ENCODE measurements around the gene CXXC4. TPM values are rescaled to one million over a fixed set of nuclear protein-coding genes. Genes with fewer than 3 reads are reported as not detected.

CXXC4 gene
- total RNA-seq, 1 experiment from 2014 or later: 0.59 TPM

DNA sequence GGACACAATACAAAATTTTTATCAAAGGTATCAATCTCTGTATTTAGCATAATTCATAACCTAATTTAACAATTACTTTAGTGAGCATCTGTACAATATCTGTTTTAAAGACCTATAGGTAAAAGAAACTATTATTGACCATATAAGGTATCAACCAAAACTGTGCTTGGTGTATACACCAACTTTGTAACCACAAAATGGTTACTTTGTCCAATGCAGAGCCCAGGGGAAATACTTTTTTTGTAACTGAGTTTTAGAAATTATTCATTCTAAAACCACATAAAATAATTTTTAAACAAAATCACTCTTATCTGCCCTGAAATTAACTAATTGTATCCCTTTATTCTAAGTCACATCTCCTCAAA lies 5.0 kb downstream of the CXXC4 start:
- ATAC-seq (no peak), DNase-seq (ENCODE audit: low read depth, low spot score) (no peak)
- no peaks in the 10 kb centered on the region for H3K36me3 ChIP-seq (ENCODE audit: control insufficient read depth, insufficient read depth, low read length)
- no peak overlapping the region; a peak in 1 of 4 replicates for H3K4me3 ChIP-seq (ENCODE audit: low read depth in 2 of 2, low read length in 2 of 2)
- peaks cover 3% of the 10 kb centered on the region; the same call in 1 of the 2 replicates for H3K4me1 ChIP-seq (ENCODE audit: control insufficient read depth, insufficient read depth, low read length)
- in situ Hi-C loops (cut with HindIII; ENCODE audit: low pct_unique_long_range_greater_than_20kb, low sequenced_read_pairs) (no loop called here), intact Hi-C loops (cut with micrococcal nuclease; ENCODE audit: unreplicated experiment) (loop anchor here (5.0 kb wide), 1 partner anchor 373 kb away; no protein-coding TSS in a partner anchor)
- CTCF ChIA-PET: no interaction called here
- POLR2A ChIA-PET: no interaction called here
- no TSS peak for BruUV-seq (replicated peaks)
- no peak overlapping the region for H3K27ac ChIP-seq (ENCODE audit: low read length)
- no peaks in the 10 kb centered on the region for H3K9me3 ChIP-seq (ENCODE audit: control insufficient read depth, insufficient read depth, low read depth, low read length)
- TF ChIP-seq TCF7L2 (IDR thresholded peaks at IDR 0.05; ENCODE audit: low read depth, low read length) (no peak), SIN3A (IDR thresholded peaks at IDR 0.05; ENCODE audit: borderline replicate concordance, insufficient read depth, low read depth, low read length) (no peak), POLR2AphosphoS5 (IDR thresholded peaks at IDR 0.05; ENCODE audit: low read depth, low read length) (no peak)
- TF ChIP-seq, protein P1, sequence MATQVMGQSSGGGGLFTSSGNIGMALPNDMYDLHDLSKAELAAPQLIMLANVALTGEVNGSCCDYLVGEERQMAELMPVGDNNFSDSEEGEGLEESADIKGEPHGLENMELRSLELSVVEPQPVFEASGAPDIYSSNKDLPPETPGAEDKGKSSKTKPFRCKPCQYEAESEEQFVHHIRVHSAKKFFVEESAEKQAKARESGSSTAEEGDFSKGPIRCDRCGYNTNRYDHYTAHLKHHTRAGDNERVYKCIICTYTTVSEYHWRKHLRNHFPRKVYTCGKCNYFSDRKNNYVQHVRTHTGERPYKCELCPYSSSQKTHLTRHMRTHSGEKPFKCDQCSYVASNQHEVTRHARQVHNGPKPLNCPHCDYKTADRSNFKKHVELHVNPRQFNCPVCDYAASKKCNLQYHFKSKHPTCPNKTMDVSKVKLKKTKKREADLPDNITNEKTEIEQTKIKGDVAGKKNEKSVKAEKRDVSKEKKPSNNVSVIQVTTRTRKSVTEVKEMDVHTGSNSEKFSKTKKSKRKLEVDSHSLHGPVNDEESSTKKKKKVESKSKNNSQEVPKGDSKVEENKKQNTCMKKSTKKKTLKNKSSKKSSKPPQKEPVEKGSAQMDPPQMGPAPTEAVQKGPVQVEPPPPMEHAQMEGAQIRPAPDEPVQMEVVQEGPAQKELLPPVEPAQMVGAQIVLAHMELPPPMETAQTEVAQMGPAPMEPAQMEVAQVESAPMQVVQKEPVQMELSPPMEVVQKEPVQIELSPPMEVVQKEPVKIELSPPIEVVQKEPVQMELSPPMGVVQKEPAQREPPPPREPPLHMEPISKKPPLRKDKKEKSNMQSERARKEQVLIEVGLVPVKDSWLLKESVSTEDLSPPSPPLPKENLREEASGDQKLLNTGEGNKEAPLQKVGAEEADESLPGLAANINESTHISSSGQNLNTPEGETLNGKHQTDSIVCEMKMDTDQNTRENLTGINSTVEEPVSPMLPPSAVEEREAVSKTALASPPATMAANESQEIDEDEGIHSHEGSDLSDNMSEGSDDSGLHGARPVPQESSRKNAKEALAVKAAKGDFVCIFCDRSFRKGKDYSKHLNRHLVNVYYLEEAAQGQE (IDR thresholded peaks at IDR 0.05; ENCODE audit: insufficient read depth in 1 of 2, low read depth in 2 of 2, low read length in 1 of 2): no peak
- TF ChIP-seq, protein P2, sequence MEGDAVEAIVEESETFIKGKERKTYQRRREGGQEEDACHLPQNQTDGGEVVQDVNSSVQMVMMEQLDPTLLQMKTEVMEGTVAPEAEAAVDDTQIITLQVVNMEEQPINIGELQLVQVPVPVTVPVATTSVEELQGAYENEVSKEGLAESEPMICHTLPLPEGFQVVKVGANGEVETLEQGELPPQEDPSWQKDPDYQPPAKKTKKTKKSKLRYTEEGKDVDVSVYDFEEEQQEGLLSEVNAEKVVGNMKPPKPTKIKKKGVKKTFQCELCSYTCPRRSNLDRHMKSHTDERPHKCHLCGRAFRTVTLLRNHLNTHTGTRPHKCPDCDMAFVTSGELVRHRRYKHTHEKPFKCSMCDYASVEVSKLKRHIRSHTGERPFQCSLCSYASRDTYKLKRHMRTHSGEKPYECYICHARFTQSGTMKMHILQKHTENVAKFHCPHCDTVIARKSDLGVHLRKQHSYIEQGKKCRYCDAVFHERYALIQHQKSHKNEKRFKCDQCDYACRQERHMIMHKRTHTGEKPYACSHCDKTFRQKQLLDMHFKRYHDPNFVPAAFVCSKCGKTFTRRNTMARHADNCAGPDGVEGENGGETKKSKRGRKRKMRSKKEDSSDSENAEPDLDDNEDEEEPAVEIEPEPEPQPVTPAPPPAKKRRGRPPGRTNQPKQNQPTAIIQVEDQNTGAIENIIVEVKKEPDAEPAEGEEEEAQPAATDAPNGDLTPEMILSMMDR (IDR thresholded peaks at IDR 0.05): no peak
- H3K27me3 ChIP-seq (ENCODE audit: control insufficient read depth, insufficient read depth, low read length): no peaks in the 10 kb centered on the region

DNA sequence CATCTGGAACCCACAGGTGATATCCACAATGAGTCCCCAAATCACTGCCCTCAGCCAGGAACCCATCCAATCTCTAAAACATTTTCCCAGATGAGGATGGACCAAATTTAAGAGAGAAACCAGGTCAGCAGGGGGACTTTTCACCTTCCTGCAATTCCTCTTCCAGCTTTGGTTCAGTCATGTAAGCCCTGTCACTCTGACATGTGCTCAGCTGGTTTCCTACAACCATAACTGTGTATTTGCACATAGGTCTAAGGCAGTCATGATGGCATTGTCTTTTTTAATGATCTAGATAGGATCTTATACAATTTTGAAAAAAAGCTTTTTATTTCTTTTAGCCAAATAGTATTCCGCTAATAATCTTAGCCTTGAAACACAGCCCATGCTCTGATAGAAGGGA lies 6.5 kb downstream of the CXXC4 start:
- ATAC-seq (no peak), DNase-seq (ENCODE audit: low read depth, low spot score) (no peak)
- TF ChIP-seq, protein P2 (IDR thresholded peaks at IDR 0.05): no peak
- TF ChIP-seq TCF7L2 (IDR thresholded peaks at IDR 0.05; ENCODE audit: low read depth, low read length): no peak
- TF ChIP-seq POLR2AphosphoS5 (IDR thresholded peaks at IDR 0.05; ENCODE audit: low read depth, low read length): no peak
- TF ChIP-seq, protein P1 (IDR thresholded peaks at IDR 0.05; ENCODE audit: insufficient read depth in 1 of 2, low read depth in 2 of 2, low read length in 1 of 2): no peak
- TF ChIP-seq SIN3A (IDR thresholded peaks at IDR 0.05; ENCODE audit: borderline replicate concordance, insufficient read depth, low read depth, low read length): no peak
- no peaks in the 10 kb centered on the region for H3K9me3 ChIP-seq (ENCODE audit: control insufficient read depth, insufficient read depth, low read depth, low read length)
- no peak overlapping the region for H3K4me3 ChIP-seq (ENCODE audit: low read depth in 2 of 2, low read length in 2 of 2)
- no peaks in the 10 kb centered on the region for H3K4me1 ChIP-seq (ENCODE audit: control insufficient read depth, insufficient read depth, low read length)
- ChIA-PET POLR2A (no interaction called here), CTCF (no interaction called here)
- H3K27me3 ChIP-seq (ENCODE audit: control insufficient read depth, insufficient read depth, low read length): no peaks in the 10 kb centered on the region
- intact Hi-C loops (cut with micrococcal nuclease; ENCODE audit: unreplicated experiment): no loop called here
- BruUV-seq (replicated peaks): no TSS peak
- no peaks in the 10 kb centered on the region for H3K36me3 ChIP-seq (ENCODE audit: control insufficient read depth, insufficient read depth, low read length)
- H3K27ac ChIP-seq (ENCODE audit: low read length): no peak overlapping the region
- in situ Hi-C loops (cut with HindIII; ENCODE audit: low pct_unique_long_range_greater_than_20kb, low sequenced_read_pairs): no loop called here
